H1 (cell line): ENCODE results near the gene CXXC5. TPM values are rescaled to one million over a fixed set of nuclear protein-coding genes. Genes with fewer than 3 reads are reported as not detected.

ENCODE experiments used
- EGR1 ChIP-seq: IDR thresholded peaks from 2 replicates; pipeline ENCODE4 v1.6.1; 2011; ENCODE audit warnings: low read depth, low read length, borderline replicate concordance
- EP300 ChIP-seq, 2 experiments: IDR thresholded peaks; 1 replicate in 1 of 2; 2 replicates in 1 of 2; pipeline ENCODE4 v1.6.1; 2011 to 2012; ENCODE audit warnings: low read depth in 2 of 2, low read length in 2 of 2, mild to moderate bottlenecking in 2 of 2, borderline replicate concordance in 1 of 2, inconsistent platforms in 1 of 2, moderate library complexity in 1 of 2
- polyA plus RNA-seq, 7 experiments: library from polyadenylated mRNA; depleted of rRNA in 3 of 7; stranded (reverse) in 5 of 7; unstranded in 2 of 7; fragments of >200 nt in 5 of 7; fragments of 200-250 nt in 2 of 7; gene quantifications; 1 replicate in 5 of 7; 2 replicates in 1 of 7; 4 replicates in 1 of 7; pipeline versions ENCODE4 v1.2.1 to v1.2.3, GENCODE V29; 2011 to 2013; ENCODE audit warnings: missing spikeins in 2 of 7, mixed read lengths in 2 of 7
- total RNA-seq: library from RNA; stranded (reverse); fragmentation: NEBNext Ultra II Directional; extraction: Animal tissue kit (Norgen Biotek cat#: 25700); gene quantifications from 2 replicates; pipeline ENCODE4 v1.2.1, GENCODE V29; 2021
- TF ChIP-seq, protein P1 (sequence below): IDR thresholded peaks from 2 replicates; pipeline ENCODE4 v1.6.1; 2012; ENCODE audit warnings: inconsistent platforms

The CXXC5 gene
- total and polyA plus RNA-seq, 2 of the 8 experiments (the other 6 are each of a cell fraction or from before 2014, with no cell fraction given) = 61.4 to 74.0 TPM

DNA sequence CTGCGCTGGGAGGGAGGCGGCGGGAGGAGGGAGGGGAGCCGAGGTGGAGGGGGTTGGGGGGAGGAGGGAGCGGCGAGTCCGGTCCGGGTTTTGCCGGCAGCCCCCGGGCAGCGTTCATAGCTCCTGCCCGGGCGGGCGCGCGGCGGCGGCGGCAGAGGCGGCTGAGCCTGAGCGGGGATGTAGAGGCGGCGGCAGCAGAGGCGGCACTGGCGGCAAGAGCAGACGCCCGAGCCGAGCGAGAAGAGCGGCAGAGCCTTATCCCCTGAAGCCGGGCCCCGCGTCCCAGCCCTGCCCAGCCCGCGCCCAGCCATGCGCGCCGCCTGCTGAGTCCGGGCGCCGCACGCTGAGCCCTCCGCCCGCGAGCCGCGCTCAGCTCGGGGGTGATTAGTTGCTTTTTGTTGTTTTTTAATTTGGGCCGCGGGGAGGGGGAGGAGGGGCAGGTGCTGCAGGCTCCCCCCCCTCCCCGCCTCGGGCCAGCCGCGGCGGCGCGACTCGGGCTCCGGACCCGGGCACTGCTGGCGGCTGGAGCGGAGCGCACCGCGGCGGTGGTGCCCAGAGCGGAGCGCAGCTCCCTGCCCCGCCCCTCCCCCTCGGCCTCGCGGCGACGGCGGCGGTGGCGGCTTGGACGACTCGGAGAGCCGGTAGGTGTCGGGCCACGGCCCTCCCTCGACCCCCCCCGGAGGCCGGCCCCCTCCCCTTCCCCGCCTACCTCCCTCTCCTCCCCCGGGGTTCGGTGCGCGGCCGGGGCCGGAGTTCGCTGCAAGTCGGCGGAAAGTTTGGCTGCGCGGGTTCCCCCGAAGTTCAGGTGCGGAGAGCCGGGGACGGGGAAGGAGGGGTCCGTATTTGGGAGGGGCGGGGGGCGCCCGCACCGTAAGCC lies at the start of gene CXXC5 (continued):
- no peak for TF ChIP-seq EGR1
- TF ChIP-seq, protein P1, sequence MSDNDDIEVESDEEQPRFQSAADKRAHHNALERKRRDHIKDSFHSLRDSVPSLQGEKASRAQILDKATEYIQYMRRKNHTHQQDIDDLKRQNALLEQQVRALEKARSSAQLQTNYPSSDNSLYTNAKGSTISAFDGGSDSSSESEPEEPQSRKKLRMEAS = peak; percentile 11
- no peak for TF ChIP-seq EP300 (IDR thresholded peaks at IDR 0.05; ENCODE audit: borderline replicate concordance in 1 of 2, low read depth in 2 of 2, low read length in 2 of 2)
